Activated CD8-positive, alpha-beta memory T cell treated with anti-CD3 and anti-CD28 coated beads for 4 hours (primary cell): ENCODE results near the gene MYH8.

Experiments
- DNase-seq, 2 donors: peaks; one replicate each; pipeline ENCODE4 v3.0.0-alpha.2; 2020; ENCODE audit warnings: low read depth in 2 of 2

Gene MYH8

GRCh38 chr17:10380631-10381408, 40.9 kb downstream of the MYH8 start:
- DNase-seq: no peak

- no peak for DNase-seq
Measured at GRCh38 chr17:10372906-10373305, 48.8 kb downstream of the MYH8 start, which contains the start of gene MYH13. MYH13 (minus strand) TSS chr17:10373006; CDS start chr17:10364530, 8,476 bp downstream.

- no peak for DNase-seq
Measured at GRCh38 chr17:10370016-10370608, 51.6 kb downstream of the MYH8 start.

- no peak for DNase-seq
Measured at GRCh38 chr17:10369239-10369638, 52.5 kb downstream of the MYH8 start.

GRCh38 chr17:10368561-10368960, 53.2 kb downstream of the MYH8 start:
- no peak for DNase-seq

- no peak for DNase-seq
Measured at GRCh38 chr17:10360578-10360977, 61.2 kb downstream of the MYH8 start.

GRCh38 chr17:10357768-10358167, 64.0 kb downstream of the MYH8 start:
- no peak for DNase-seq

GRCh38 chr17:10354651-10355050, 67.1 kb downstream of the MYH8 start:
- DNase-seq: no peak

- DNase-seq: no peak
Measured at GRCh38 chr17:10352893-10353292, 68.9 kb downstream of the MYH8 start.

- DNase-seq: no peak
Measured at GRCh38 chr17:10349403-10349802, 72.3 kb downstream of the MYH8 start.

- no peak for DNase-seq
Measured at GRCh38 chr17:10344816-10345215, 76.9 kb downstream of the MYH8 start.
